MCF 10A (cell line): ENCODE data around the gene RBP3. TPM values are rescaled to one million over a fixed set of nuclear protein-coding genes. Genes with fewer than 3 reads are reported as not detected.

Source experiments
- BruUV-seq: library from RNA; stranded (reverse); fragments of 400-500 nt; replicated peaks from 2 replicates; lab custom pipeline; 2021; lab: Mats Ljungman, UMichigan
- CTCF ChIA-PET: fragments of 300-600 bp; sonication (Branson Sonifier 250); formaldehyde crosslinking; extraction: SDS; loops from one replicate; lab custom pipeline; 2021; ENCODE audit warnings: antibody characterized with exemption, inconsistent platforms; lab: Yijun Ruan, JAX
- POLR2A ChIA-PET: fragments of 300-600, 350-650 bp; sonication (Branson Sonifier 250); formaldehyde crosslinking; extraction: SDS; loops from one replicate; lab custom pipeline; 2020; ENCODE audit warnings: antibody characterized with exemption, inconsistent platforms; lab: Yijun Ruan, JAX
- DNase-seq: peaks from one replicate; pipeline ENCODE4 v3.0.0-alpha.2; 2018; ENCODE audit not compliant: unreplicated experiment
- H3K27ac Mint-ChIP-seq: one replicate; pipeline ENCODE4 v1.8.0; 2022; ENCODE audit warnings: mild to moderate bottlenecking, low read depth, mixed read lengths; ENCODE audit not compliant: unreplicated experiment
- H3K27me3 Mint-ChIP-seq: one replicate; pipeline ENCODE4 v1.8.0; 2022; ENCODE audit warnings: mixed read lengths; ENCODE audit not compliant: insufficient read depth, unreplicated experiment
- H3K36me3 Mint-ChIP-seq: one replicate; pipeline ENCODE4 v1.8.0; 2022; ENCODE audit warnings: mild to moderate bottlenecking, moderate library complexity, mixed read lengths; ENCODE audit not compliant: insufficient read depth, unreplicated experiment
- H3K4me1 Mint-ChIP-seq: one replicate; pipeline ENCODE4 v1.8.0; 2022; ENCODE audit warnings: mixed read lengths; ENCODE audit not compliant: insufficient read depth, unreplicated experiment
- H3K4me3 Mint-ChIP-seq: one replicate; pipeline ENCODE4 v1.8.0; 2022; ENCODE audit warnings: mild to moderate bottlenecking, moderate library complexity, mixed read lengths; ENCODE audit not compliant: unreplicated experiment
- H3K9me3 Mint-ChIP-seq: one replicate; pipeline ENCODE4 v1.8.0; 2022; ENCODE audit warnings: mixed read lengths; ENCODE audit not compliant: unreplicated experiment
- intact Hi-C: fragments of 100-400 bp; cut with micrococcal nuclease; formaldehyde crosslinking; loops from 2 replicates; pipeline ENCODE4 v1.14.1; 2022
- total RNA-seq: library from RNA; stranded (reverse); gene quantifications from 2 replicates; pipeline ENCODE4 v1.2.3, GENCODE V29; 2022
- TF ChIP-seq, protein P1 (sequence below): fragments of 200-600 bp; IDR thresholded peaks from one replicate; pipeline ENCODE4 v1.8.0; 2022; ENCODE audit warnings: antibody characterized with exemption, mild to moderate bottlenecking; ENCODE audit not compliant: unreplicated experiment

The RBP3 gene
- total RNA-seq, 1 experiment from 2014 or later = not detected

DNA sequence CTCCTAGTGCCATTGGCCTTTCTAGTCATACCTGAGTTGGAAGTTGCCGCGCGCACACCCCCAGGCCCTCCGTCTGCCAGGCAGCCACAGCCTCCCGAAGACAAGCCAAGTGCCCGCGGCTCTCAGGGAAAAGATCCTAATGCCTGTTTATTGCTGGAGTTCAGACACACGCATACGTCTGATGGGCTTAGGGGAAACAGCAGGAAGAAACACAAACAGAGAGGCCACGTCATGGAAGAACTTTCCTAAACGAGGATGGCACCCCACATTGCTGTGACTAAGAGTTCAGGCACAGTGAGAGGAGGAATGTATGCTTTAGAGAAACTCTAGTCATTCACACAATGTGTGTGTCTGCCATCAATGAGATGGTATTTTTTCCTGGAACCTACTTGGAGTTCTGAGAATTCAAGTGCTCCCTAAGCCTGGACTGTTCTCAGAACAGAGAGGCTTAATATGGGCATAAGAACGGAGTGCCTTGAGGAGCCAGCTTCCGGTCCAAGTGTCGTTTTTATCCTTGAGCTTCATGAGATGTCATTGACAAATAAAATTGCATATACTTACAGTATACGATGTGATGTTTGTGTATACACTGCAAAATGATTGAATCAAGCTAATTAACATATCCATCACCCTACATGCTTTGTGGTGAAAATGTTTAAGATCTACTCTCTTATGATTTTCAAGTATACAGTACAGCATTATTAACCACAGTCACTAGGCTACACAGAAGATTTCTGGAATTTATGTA lies 11.6 kb upstream of the RBP3 start:
- ChIA-PET CTCF (interaction anchor here (1.0 kb wide), 1 partner anchor 26 kb away, joined by 3 read pairs; no protein-coding TSS in a partner anchor), POLR2A (no interaction called here)
- Mint-ChIP-seq H3K27ac (no peak overlapping the region), H3K36me3 (no peaks in the 10 kb centered on the region), H3K4me3 (no peak overlapping the region), H3K27me3 (peaks cover 80% of the 10 kb centered on the region), H3K9me3 (no peaks in the 10 kb centered on the region), H3K4me1 (no peaks in the 10 kb centered on the region)
- intact Hi-C loops = no loop called here
- TF ChIP-seq, protein P1, sequence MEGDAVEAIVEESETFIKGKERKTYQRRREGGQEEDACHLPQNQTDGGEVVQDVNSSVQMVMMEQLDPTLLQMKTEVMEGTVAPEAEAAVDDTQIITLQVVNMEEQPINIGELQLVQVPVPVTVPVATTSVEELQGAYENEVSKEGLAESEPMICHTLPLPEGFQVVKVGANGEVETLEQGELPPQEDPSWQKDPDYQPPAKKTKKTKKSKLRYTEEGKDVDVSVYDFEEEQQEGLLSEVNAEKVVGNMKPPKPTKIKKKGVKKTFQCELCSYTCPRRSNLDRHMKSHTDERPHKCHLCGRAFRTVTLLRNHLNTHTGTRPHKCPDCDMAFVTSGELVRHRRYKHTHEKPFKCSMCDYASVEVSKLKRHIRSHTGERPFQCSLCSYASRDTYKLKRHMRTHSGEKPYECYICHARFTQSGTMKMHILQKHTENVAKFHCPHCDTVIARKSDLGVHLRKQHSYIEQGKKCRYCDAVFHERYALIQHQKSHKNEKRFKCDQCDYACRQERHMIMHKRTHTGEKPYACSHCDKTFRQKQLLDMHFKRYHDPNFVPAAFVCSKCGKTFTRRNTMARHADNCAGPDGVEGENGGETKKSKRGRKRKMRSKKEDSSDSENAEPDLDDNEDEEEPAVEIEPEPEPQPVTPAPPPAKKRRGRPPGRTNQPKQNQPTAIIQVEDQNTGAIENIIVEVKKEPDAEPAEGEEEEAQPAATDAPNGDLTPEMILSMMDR = no peak
- DNase-seq = no peak
- BruUV-seq = no TSS peak

- intact Hi-C loops = no loop called here
- no TSS peak for BruUV-seq
- no peak overlapping the region for H3K27ac Mint-ChIP-seq
- DNase-seq = no peak
- no peaks in the 10 kb centered on the region for H3K36me3 Mint-ChIP-seq
- H3K4me1 Mint-ChIP-seq = no peaks in the 10 kb centered on the region
- CTCF ChIA-PET = interaction anchor here (0.9 to 1.0 kb wide), 2 partner anchors 23 to 26 kb away, joined by 3 read pairs; no protein-coding TSS in a partner anchor
- H3K4me3 Mint-ChIP-seq = no peak overlapping the region
- POLR2A ChIA-PET = no interaction called here
- no peaks in the 10 kb centered on the region for H3K9me3 Mint-ChIP-seq
- peaks cover 80% of the 10 kb centered on the region for H3K27me3 Mint-ChIP-seq
- TF ChIP-seq, protein P1 = no peak
Measured at GRCh38 chr10:47337310-47337709, 10.9 kb upstream of the RBP3 start.

GRCh38 chr10:47339186-47339735 lies 8.9 kb upstream of the RBP3 start:
- Mint-ChIP-seq H3K4me3 (no peak overlapping the region), H3K27ac (no peak overlapping the region), H3K9me3 (no peaks in the 10 kb centered on the region), H3K27me3 (peaks cover 66% of the 10 kb centered on the region), H3K36me3 (no peaks in the 10 kb centered on the region), H3K4me1 (no peaks in the 10 kb centered on the region)
- TF ChIP-seq, protein P1 = no peak
- CTCF ChIA-PET = interaction anchor here (0.7 to 1.6 kb wide), 4 partner anchors 8 to 314 kb away, joined by 3 to 5 read pairs (median 3); no protein-coding TSS in a partner anchor
- no TSS peak for BruUV-seq
- intact Hi-C loops = no loop called here
- DNase-seq = no peak
- POLR2A ChIA-PET = no interaction called here
